HCT116 (cell line): ENCODE measurements around the gene TSC22D1. TPM values are rescaled to one million over a fixed set of nuclear protein-coding genes. Genes with fewer than 3 reads are reported as not detected.
A peak's percentile ranks its signal among the peaks of the same experiment; 100 is the strongest.

Source experiments
- ATAC-seq: fragments of 200-7000 bp; cut with Tn5 transposase; 2 replicates; pipeline ENCODE4 v1.9.1; 2020; ENCODE audit warnings: mild to moderate bottlenecking, moderate library complexity
- BruUV-seq: library from RNA; stranded (reverse); fragments of 400-500 nt; replicated peaks from 2 replicates; lab custom pipeline; 2021; lab: Mats Ljungman, UMichigan
- CTCF ChIA-PET: fragments of 300-600 bp; sonication (Branson Sonifier 250); formaldehyde crosslinking; loops from one replicate; lab custom pipeline; 2021; ENCODE audit warnings: antibody characterized with exemption; lab: Charles Lee
- POLR2A ChIA-PET: fragments of 300-600, 350-600 bp; sonication (Branson Sonifier 250); formaldehyde crosslinking; loops from one replicate; lab custom pipeline; 2021; ENCODE audit warnings: antibody characterized with exemption; lab: Charles Lee
- RAD21 ChIA-PET, 2 experiments: fragments of 300-600 bp; sonication (Branson Sonifier 250); formaldehyde crosslinking; loops; one replicate each; lab custom pipeline; 2023; ENCODE audit warnings: low total read pairs in 2 of 2; ENCODE audit not compliant: uncharacterized antibody in 2 of 2, unreplicated experiment in 2 of 2, low non-redundant PET in 1 of 2; lab: Charles Lee
- DNase-seq: peaks from one replicate; pipeline ENCODE4 v3.0.0-alpha.2; 2010; ENCODE audit warnings: low read depth, low spot score
- H2AFZ ChIP-seq: fragments of 200-600 bp; shearing (Covaris generic), sonication (generic); 2 replicates; pipeline ENCODE4 v1.6.1; 2017; ENCODE audit warnings: low read depth, mixed run types, mixed read lengths, antibody characterized with exemption, low read length; ENCODE audit not compliant: poor library complexity, severe bottlenecking
- H3K27ac ChIP-seq: 2 replicates; pipeline ENCODE4 v1.5.1; 2012; ENCODE audit warnings: low read depth, low read length
- H3K27me3 ChIP-seq: fragments of 200-600 bp; sonication (generic); 2 replicates; pipeline ENCODE4 v1.6.1; 2016; ENCODE audit warnings: mixed run types, low read length, mixed read lengths; ENCODE audit not compliant: insufficient read depth
- H3K36me3 ChIP-seq, 2 experiments: fragments of 200-500 bp in 1 of 2; fragments of 200-600 bp in 1 of 2; sonication (Bioruptor generic) in 1 of 2; sonication (generic) in 1 of 2; 2 replicates each; pipeline versions ENCODE4 v1.5.1 to v1.6.1; 2014 to 2016; ENCODE audit warnings: low read length in 2 of 2, inconsistent platforms in 1 of 2, mixed read lengths in 1 of 2, mixed run types in 1 of 2; ENCODE audit not compliant: insufficient read depth in 2 of 2, control insufficient read depth in 1 of 2
- H3K4me1 ChIP-seq, 2 experiments: fragments of 200-600 bp in 1 of 2; sonication (generic) in 1 of 2; 2 replicates each; pipeline versions ENCODE4 v1.5.1 to v1.6.1; 2012 to 2017; ENCODE audit warnings: low read length in 2 of 2, inconsistent platforms in 1 of 2, mild to moderate bottlenecking in 1 of 2, mixed read lengths in 1 of 2, mixed run types in 1 of 2, moderate library complexity in 1 of 2; ENCODE audit not compliant: insufficient read depth in 2 of 2, control insufficient read depth in 1 of 2
- H3K4me2 ChIP-seq: fragments of 200-600 bp; sonication (generic); 2 replicates; pipeline ENCODE4 v1.6.1; 2017; ENCODE audit warnings: mixed run types, low read length, mixed read lengths
- H3K4me3 ChIP-seq, 2 experiments: fragments of 200-600 bp in 1 of 2; sonication (generic) in 1 of 2; replicated peaks in 1 of 2; 2 replicates each; pipeline ENCODE4 v1.5.1; 2011 to 2016; ENCODE audit warnings: low read length in 2 of 2, control low read depth in 1 of 2, low read depth in 1 of 2, mild to moderate bottlenecking in 1 of 2, mixed read lengths in 1 of 2, mixed run types in 1 of 2
- H3K79me2 ChIP-seq: fragments of 200-600 bp; sonication (generic); 2 replicates; pipeline ENCODE4 v1.6.1; 2017; ENCODE audit warnings: mild to moderate bottlenecking, mixed run types, low read length, moderate library complexity, mixed read lengths; ENCODE audit not compliant: insufficient read depth
- H3K9ac ChIP-seq: fragments of 200-600 bp; sonication (generic); 2 replicates; pipeline ENCODE4 v1.6.1; 2016; ENCODE audit warnings: low read length, mixed read lengths
- H3K9me2 ChIP-seq: fragments of 200-600 bp; sonication (generic), shearing (Covaris generic); 2 replicates; pipeline ENCODE4 v1.6.1; 2017; ENCODE audit warnings: mixed run types, mild to moderate bottlenecking, moderate library complexity; ENCODE audit not compliant: insufficient read depth
- H3K9me3 ChIP-seq, 2 experiments: fragments of 200-500 bp in 1 of 2; fragments of 200-600 bp in 1 of 2; sonication (Bioruptor generic) in 1 of 2; sonication (generic) in 1 of 2; 2 replicates each; pipeline ENCODE4 v1.6.1; 2014 to 2017; ENCODE audit warnings: low read length in 2 of 2, mixed read lengths in 2 of 2, inconsistent platforms in 1 of 2, low read depth in 1 of 2, mild to moderate bottlenecking in 1 of 2, mixed run types in 1 of 2, moderate library complexity in 1 of 2; ENCODE audit not compliant: control insufficient read depth in 1 of 2, insufficient read depth in 1 of 2
- H4K20me1 ChIP-seq: fragments of 200-600 bp; sonication (generic), shearing (Covaris generic); 2 replicates; pipeline ENCODE4 v1.6.1; 2017; ENCODE audit warnings: mixed run types, mild to moderate bottlenecking, moderate library complexity; ENCODE audit not compliant: insufficient read depth
- CBX3 ChIP-seq: IDR thresholded peaks from 2 replicates; pipeline ENCODE4 v1.6.1; 2012; ENCODE audit warnings: low read depth
- CEBPB ChIP-seq: IDR thresholded peaks from 2 replicates; pipeline ENCODE4 v1.6.1; 2012; ENCODE audit warnings: low read depth
- CTCF ChIP-seq, 3 experiments: fragments of 200-600 bp in 1 of 3; sonication (generic) in 1 of 3; IDR thresholded peaks in 2 of 3; conservative IDR thresholded peaks in 1 of 3; 2 replicates each; pipeline ENCODE4 v1.5.1; 2012 to 2017; ENCODE audit warnings: low read depth in 2 of 3, low read length in 2 of 3, antibody characterized with exemption in 1 of 3, borderline replicate concordance in 1 of 3, control low read depth in 1 of 3, mild to moderate bottlenecking in 1 of 3, mixed read lengths in 1 of 3, mixed run types in 1 of 3, moderate library complexity in 1 of 3; ENCODE audit not compliant: insufficient read depth in 1 of 3
- EGR1 ChIP-seq: IDR thresholded peaks from 2 replicates; pipeline ENCODE4 v1.6.1; 2012; ENCODE audit warnings: low read depth
- ELF1 ChIP-seq: IDR thresholded peaks from 2 replicates; pipeline ENCODE4 v1.6.1; 2012; ENCODE audit warnings: low read depth, borderline replicate concordance
- EZH2 ChIP-seq: fragments of 200-600 bp; sonication (generic); IDR thresholded peaks from 2 replicates; pipeline ENCODE4 v1.6.1; 2017; ENCODE audit warnings: antibody characterized with exemption, mixed run types
- EZH2phosphoT487 ChIP-seq: fragments of 200-600 bp; IDR thresholded peaks from 2 replicates; pipeline ENCODE4 v1.6.1; 2018; ENCODE audit warnings: antibody characterized with exemption, borderline replicate concordance
- MAX ChIP-seq: IDR thresholded peaks from 2 replicates; pipeline ENCODE4 v1.6.1; 2012
- POLR2AphosphoS5 ChIP-seq: IDR thresholded peaks from 2 replicates; pipeline ENCODE4 v1.6.1; 2011; ENCODE audit warnings: mild to moderate bottlenecking, low read depth, low read length, moderate library complexity
- RAD21 ChIP-seq: IDR thresholded peaks from 2 replicates; pipeline ENCODE4 v1.6.1; 2012; ENCODE audit warnings: low read depth, mild to moderate bottlenecking
- REST ChIP-seq: IDR thresholded peaks from 2 replicates; pipeline ENCODE4 v1.6.1; 2012; ENCODE audit warnings: low read depth
- SIN3A ChIP-seq: IDR thresholded peaks from 2 replicates; pipeline ENCODE4 v1.6.1; 2012; ENCODE audit warnings: low read depth
- SP1 ChIP-seq: IDR thresholded peaks from 2 replicates; pipeline ENCODE4 v1.6.1; 2012; ENCODE audit warnings: low read depth
- SRF ChIP-seq: IDR thresholded peaks from 2 replicates; pipeline ENCODE4 v1.6.1; 2012; ENCODE audit warnings: low read depth
- TCF7L2 ChIP-seq: IDR thresholded peaks from 2 replicates; pipeline ENCODE4 v1.7.0; 2011; ENCODE audit warnings: borderline replicate concordance, inconsistent platforms; ENCODE audit not compliant: insufficient read depth, insufficient read length; ENCODE audit errors: extremely low read depth
- ZBTB33 ChIP-seq: IDR thresholded peaks from 2 replicates; pipeline ENCODE4 v1.6.1; 2011; ENCODE audit warnings: mild to moderate bottlenecking, low read length, moderate library complexity; ENCODE audit not compliant: insufficient replicate concordance; ENCODE audit errors: extremely low read depth
- ZFX ChIP-seq: fragments of 450-650 bp; IDR thresholded peaks from 2 replicates; pipeline ENCODE4 v1.6.1; 2017
- ZNF274 ChIP-seq: fragments of 200-500 bp; sonication (Bioruptor generic); IDR thresholded peaks from 2 replicates; pipeline ENCODE4 v1.6.1; 2014; ENCODE audit warnings: mild to moderate bottlenecking, low read depth, low read length, inconsistent platforms
- intact Hi-C: fragments of 100-400 bp; cut with micrococcal nuclease; formaldehyde crosslinking; loops from 2 replicates; pipeline ENCODE4 v1.10.0; 2022
- total RNA-seq: library from RNA; stranded (reverse); gene quantifications from one replicate; pipeline ENCODE4 v1.2.1, GENCODE V29; 2021; ENCODE audit not compliant: unreplicated experiment

Gene TSC22D1
- total RNA-seq, 1 experiment from 2014 or later: 268 TPM

- intact Hi-C loops: loop anchor here (1.0 to 2.0 kb wide), 2 partner anchors 73 to 121 kb away; no protein-coding TSS in a partner anchor
- no TSS peak for BruUV-seq
- H3K9ac ChIP-seq: peak overlapping the region; percentile 90
- no peak for TF ChIP-seq ELF1
- TF ChIP-seq ZNF274: no peak
- no peak for TF ChIP-seq SIN3A
- TF ChIP-seq SRF: no peak
- no peak for TF ChIP-seq REST
- TF ChIP-seq CEBPB: no peak
- TF ChIP-seq RAD21: no peak
- TF ChIP-seq EZH2phosphoT487: no peak
- no peak for TF ChIP-seq EGR1
- no peak for TF ChIP-seq CTCF (IDR thresholded peaks at IDR 0.05 in 2 of 3, conservative IDR thresholded peaks at IDR 0.05 in 1 of 3; ENCODE audit: borderline replicate concordance in 1 of 3, insufficient read depth in 1 of 3, low read depth in 2 of 3, low read length in 2 of 3)
- no peak for TF ChIP-seq CBX3
- TF ChIP-seq ZFX: no peak
- TF ChIP-seq EZH2: no peak
- TF ChIP-seq SP1: no peak
- no peak for TF ChIP-seq ZBTB33
- TF ChIP-seq MAX: no peak
- TF ChIP-seq POLR2AphosphoS5: no peak; the same call in 1 of the 2 replicates
- TF ChIP-seq TCF7L2: no peak
These were observed 142.0 kb downstream of the TSC22D1 start for GRCh38 chr13:44433863-44434765.

More at GRCh38 chr13:44433863-44434765, 142.0 kb downstream of the TSC22D1 start:
- Histone ChIP-seq H3K9me2 (no peaks in the 10 kb centered on the region), H3K27ac (peak overlapping the region; percentile 91), H3K36me3 (peaks cover 13 to 21% of the 10 kb centered on the region in 2 experiments; a peak in 3 of 4 replicates), H3K4me1 (peaks cover 27 to 57% of the 10 kb centered on the region in 2 experiments), H3K9me3 (no peaks in the 10 kb centered on the region), H2AFZ (no peak overlapping the region), H3K79me2 (peaks cover 29% of the 10 kb centered on the region), H4K20me1 (peaks cover 6% of the 10 kb centered on the region; the same call in 1 of the 2 replicates), H3K4me3 (peak overlapping the region; percentile 90 to 94), H3K4me2 (peak overlapping the region; percentile 93), H3K27me3 (no peaks in the 10 kb centered on the region)
- ATAC-seq: no peak
- CTCF ChIA-PET: interaction anchor here (1.7 to 4.3 kb wide), 2 partner anchors 191 to 526 kb away, joined by 6 to 17 read pairs; no protein-coding TSS in a partner anchor
- DNase-seq: no peak
- RAD21 ChIA-PET: interaction anchor here (1.3 to 3.0 kb wide), 4 partner anchors 127 to 191 kb away, joined by 3 to 8 read pairs (median 6); no protein-coding TSS in a partner anchor
- POLR2A ChIA-PET: interaction anchor here (0.8 to 7.6 kb wide), 16 partner anchors 9 to 539 kb away, joined by 3 to 172 read pairs (median 6); no protein-coding TSS in a partner anchor
